GM18873 (cell line): ENCODE results near the gene TLK2.

Source experiments
- ATAC-seq: cut with Tn5 transposase; IDR thresholded peaks from one replicate; pipeline ENCODE4 v1.9.1; 2021; ENCODE audit warnings: mild to moderate bottlenecking, moderate library complexity, moderate number of reproducible peaks; ENCODE audit not compliant: unreplicated experiment, low FRiP score

Gene TLK2

GRCh38 chr17:62650587-62650986 is 172.0 kb downstream of the TLK2 start:
- ATAC-seq = no peak

GRCh38 chr17:62652251-62653001 is 173.8 kb downstream of the TLK2 start:
- no peak for ATAC-seq

GRCh38 chr17:62653002-62653825 is 174.6 kb downstream of the TLK2 start:
- no peak for ATAC-seq

GRCh38 chr17:62653826-62654761 is 175.5 kb downstream of the TLK2 start:
- no peak for ATAC-seq

DNA sequence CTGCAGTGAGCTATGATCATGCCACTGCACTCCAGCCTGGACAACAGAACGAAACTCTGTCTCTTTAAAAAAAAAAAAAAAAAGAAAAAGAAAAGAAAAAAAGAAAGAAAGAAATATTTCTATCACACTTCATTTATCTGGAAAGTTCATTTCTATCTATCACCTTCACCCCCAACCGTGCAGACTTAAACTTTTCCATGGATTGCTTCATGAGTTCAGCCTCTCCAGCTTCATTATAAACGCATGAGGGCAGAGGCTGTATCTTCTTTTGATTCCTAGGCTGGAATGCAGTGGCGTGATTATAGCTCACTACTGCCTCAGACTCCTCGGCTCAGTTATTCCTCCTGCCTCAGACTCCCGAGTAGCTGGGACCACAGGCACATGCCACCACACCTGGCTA is 177.0 kb downstream of the TLK2 start:
- no peak for ATAC-seq

- ATAC-seq = no peak
Observed at GRCh38 chr17:62656446-62656845, 177.8 kb downstream of the TLK2 start.

DNA sequence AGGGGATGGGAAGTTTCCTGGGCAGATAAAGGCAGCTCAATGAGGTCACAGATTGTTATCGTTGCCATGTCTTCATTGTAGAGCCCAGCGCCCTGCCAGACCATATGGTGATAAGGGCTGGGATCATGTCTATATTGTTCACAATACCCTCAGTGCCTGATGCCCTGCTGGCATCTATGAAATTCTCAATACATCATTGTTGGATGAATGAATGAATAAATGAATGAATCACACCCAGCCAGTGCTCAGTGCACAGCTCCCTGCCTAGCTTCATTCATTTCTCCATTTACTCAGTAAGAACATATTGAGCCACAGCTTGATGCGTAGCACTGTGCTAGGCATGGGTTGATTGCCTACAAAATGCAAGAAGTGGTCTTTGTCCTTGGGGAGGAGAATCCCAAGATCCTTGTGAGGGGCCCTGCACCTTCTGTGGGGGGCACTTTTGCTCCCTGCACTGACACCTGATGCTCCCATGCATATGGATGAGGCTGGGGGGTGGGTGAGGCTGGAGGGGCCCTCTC is 178.6 kb downstream of the TLK2 start:
- ATAC-seq = no peak

- no peak for ATAC-seq
Observed at GRCh38 chr17:62657690-62658089, 179.1 kb downstream of the TLK2 start.

DNA sequence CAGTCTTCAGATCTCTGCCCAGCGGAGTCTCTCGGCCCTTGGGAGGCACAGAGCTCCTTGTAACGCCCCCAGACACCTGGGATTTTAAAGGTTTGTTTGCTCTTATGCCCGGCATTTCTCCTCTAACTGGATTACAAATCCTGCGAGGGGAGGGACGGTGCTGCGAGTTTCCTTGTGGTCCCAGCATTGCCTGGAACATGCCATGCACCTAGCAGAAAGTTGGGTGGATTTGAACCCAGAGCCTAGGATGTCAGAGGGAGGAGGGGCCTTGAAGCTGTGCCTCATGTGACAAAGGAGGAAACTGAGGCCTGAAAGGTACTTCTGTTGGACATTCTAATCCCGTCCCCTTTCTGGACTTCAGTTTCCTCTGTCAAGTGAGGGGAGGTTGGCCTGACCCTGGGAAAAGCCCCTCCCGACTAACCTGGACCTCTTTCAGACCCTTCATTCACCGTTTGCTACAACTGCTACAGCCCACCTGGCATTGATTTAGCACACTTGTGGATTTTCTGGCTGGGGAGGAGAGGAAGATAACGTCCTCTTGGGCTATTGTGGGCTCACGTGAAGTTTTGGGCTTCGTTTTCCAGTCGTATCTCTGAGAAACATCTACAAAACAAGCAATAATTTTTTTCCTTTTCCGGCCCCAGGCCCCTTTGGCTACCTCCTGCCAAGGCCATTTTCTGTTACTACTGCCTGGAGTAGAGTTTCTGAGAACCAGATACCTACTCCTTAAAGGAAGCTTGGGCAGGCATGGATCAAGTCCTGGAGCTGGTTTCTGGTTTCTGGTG is 179.7 kb downstream of the TLK2 start:
- no peak for ATAC-seq

DNA sequence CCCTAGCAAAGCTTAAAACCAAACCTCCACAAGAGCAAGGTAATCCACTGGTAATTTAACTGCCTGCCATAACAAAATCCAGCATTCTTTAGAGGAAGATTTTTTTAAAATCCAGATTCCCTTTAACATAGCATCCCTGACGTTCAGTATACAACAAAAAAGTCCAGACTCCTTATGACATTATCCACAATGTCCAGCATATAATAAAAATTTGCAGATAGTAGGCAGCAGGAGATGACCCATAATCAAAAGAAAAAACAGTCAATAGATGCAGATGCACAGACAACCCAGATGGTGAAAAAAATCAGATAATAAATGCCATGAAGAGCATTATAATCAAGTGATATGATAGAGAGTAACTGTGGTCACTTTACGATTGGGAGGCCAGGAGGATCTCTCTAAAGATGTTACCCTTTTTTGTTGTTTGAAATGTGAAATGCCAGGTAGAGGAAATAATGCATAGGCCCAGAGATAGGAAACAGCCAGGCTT is 182.0 kb downstream of the TLK2 start:
- ATAC-seq = no peak

DNA sequence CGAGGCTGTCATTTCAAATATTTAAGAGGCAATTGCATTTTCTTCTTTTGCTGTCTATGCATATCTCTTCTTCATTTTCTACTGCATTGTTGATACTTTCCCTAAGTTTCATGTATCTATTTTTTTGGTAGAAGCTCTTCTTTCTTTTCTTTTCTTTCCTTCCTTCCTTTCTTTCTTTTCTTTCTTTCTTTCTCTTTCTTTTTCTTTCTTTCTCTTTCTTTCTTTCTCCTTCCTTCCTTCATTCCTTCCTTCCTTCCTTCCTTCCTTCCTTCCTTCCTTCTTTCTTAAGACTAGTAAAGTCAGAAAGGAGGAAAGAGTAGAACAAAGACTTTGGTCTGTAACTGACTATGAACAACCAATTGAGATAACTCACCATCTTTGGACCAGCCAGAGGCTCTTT is 182.7 kb downstream of the TLK2 start:
- no peak for ATAC-seq

DNA sequence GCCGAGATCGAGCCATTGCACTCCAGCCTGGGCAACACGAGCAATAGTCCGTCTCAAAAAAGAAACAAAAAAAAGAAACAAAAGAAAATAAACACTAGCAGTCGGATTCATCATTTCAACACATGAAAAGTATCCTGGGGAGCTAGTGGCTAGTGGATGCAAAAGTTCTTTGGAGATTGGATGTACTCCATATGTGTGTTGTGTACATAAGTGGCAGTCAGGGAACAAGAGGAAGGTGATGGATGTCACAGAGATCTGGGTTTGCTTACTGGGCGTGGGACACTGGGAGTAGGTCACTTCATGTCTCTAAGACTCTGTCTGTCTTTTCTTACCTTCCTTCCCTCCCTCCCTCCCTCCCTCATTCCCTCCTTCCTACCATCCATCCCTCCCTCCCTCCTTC is 184.2 kb downstream of the TLK2 start:
- no peak for ATAC-seq
